ENCODE measurements around the gene OSGEP.

OSGEP gene

DNA sequence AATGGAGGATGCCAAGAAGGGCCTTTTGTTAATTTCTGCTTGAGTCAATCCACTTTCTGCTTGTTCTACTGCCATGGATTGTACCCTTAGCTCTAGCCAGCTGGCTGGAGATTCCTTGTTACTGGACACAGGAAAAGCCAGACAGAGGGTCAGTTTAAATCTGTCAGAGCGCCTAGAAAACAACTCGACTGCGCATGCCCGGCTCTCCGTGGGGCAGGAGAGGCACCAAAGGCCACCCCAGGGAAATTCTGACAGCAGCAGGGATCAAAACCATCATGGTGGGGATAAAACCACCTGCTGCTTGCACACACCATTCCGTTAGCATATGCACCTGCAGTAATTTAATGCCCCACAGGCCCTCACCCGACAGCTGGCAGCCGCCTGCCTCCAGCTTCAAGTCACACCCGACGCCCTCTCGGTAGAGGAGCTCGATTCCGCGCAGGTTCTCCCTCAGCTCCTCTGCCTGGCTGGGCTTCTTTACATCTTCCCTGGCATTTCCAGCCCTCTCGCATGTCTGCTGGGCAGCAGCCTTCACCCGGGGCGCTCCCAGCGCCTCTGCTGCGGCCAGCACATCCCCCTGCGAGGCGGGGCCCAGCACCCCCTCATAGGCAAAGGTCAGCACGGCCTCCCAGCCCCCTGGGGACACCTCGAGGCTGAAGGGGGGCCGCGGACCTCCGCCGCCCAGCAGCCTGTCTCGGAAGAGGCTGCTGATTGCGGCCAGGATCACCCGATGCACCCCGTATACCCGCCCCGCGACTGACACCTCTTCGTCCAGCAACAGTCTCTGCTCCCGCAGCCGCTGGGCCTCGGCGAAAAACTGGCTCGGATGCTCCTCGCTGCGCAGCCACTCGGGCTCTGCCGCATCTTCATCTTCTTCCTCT is 19.7 kb downstream of the OSGEP start:
- DNase-seq (ENCODE audit: low read depth) = no peak

DNA sequence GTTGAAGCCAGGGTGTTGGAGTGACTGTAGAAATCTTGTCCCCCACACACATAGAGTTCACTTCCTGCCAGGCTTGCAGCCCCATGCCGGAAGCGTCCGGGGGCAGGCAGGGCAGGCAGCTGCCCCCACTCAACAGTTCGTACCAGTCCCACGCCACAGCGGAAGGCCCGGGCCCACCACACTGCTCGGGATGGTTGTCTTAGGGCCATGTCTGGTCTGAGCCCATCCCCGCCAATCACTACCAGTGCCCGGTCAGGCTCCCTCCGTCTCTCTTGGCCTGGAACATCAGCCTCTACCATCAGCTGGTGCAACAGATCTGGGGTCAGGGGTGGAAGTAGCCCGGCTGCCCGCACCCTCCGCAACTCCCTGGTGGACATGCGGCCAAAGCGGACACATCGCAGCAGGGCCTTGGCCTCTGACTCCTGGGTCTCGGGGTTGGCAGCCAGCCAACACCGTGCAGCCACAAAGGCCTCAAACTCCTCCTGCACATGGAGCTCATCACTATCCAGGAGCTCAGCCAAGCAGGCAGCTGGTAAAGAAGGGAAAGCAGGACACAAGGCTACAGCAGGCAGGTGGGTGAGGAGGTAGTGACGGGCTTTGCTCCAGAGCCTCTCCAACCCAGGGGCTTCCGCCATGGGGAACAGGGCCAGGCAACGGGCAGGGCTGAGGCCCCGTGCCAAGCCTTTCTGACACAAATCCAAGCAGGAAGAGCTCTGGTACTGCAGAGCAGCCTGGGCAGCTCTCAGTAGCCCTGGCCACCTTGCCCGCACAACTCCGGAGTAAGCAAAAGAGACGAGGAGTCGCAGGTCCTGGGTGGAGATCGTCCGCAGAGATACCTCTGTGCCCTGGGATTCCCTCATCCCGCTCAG is 24.6 kb downstream of the OSGEP start:
- DNase-seq (ENCODE audit: low read depth) = no peak

DNA sequence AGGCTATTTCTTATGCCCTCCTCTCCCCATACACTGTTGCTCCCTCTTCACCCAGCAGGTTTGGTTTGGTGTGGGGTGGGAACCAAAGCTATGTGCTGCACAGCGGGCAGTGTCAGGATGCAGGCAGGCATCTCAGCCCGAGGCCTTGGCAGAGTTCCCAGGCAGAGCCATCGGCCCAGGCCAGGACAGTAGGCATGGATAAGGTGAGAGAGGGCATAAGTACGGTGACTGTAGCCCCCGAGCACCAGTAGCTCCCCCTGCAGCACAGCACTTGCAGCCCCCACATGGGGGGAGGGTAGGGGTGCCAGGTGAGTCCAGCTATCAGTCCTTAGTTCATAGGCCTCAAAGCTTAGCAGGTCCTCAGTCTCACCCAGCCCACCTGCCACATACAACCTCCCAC is 25.8 kb downstream of the OSGEP start:
- no peak for DNase-seq (ENCODE audit: low read depth)

- DNase-seq (ENCODE audit: low read depth) = no peak
Measured at GRCh38 chr14:20428010-20428365, 26.6 kb downstream of the OSGEP start.

- peak; percentile 74 for DNase-seq (ENCODE audit: low read depth)
Measured at GRCh38 chr14:20427231-20428009, 27.2 kb downstream of the OSGEP start.

DNA sequence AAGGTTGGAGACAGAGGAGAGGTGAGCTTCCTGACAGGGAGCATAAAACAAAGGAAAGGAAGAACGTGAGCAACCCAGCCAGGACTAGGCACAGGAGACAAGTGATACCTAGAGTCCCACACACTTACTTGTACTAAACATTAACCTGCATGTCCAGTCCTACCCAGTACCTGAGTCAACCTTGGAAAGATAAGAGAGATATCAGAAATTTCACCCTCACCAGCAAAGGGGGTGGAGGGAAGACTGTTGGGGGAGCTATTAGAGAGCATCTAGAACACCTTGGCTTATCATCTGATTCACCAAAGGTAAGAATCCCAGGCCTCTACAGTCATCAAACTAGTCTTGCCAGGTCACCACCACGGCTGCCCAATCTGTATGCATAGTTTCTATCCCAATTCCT is 29.8 kb downstream of the OSGEP start:
- no peak for DNase-seq (ENCODE audit: low read depth)

- DNase-seq (ENCODE audit: low read depth) = no peak
Measured at GRCh38 chr14:20422886-20423285, 31.7 kb downstream of the OSGEP start.

GRCh38 chr14:20421267-20421666 is 33.3 kb downstream of the OSGEP start:
- DNase-seq (ENCODE audit: low read depth) = no peak

DNA sequence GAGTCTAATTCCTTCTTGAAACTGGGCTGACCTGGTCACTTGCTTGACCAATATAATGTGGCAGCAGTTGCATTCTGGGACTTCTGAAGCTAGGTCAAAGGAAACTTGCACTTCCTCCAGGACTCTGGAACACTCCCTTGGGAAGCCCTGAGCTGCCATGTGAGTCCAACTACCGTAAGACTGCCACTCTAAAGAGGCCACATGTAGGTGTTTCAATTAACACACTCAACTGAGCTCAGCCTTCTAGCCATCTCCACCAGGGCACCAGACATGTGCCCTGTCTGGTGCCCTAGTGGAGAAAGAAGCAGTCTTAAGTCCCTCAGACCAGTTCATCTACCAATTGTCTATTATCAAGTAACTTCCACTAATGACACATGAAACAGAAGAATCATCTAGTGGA is 35.2 kb downstream of the OSGEP start:
- peak; percentile 12 for DNase-seq (ENCODE audit: low read depth)

DNA sequence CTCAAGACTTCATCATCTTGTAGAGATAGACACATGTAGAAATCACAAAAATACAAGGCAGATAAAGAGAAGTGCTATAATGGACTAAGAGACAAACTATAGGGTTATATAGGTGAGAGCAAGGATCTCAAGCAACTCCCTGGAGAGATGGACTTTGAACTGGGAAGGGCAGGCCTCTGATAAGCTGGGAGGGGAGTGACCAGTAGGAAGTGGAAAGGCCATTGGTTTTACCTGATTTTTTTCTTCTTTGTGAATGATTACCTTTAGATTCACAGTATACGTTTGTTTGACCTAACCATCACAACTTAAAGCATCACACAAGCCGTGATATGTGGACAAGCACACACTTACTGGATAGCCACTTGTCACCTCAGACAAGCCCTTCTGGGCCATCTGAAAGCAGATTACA is 36.1 kb downstream of the OSGEP start:
- DNase-seq (ENCODE audit: low read depth) = no peak

GRCh38 chr14:20417250-20418186 is 37.1 kb downstream of the OSGEP start:
- DNase-seq (ENCODE audit: low read depth) = no peak

DNA sequence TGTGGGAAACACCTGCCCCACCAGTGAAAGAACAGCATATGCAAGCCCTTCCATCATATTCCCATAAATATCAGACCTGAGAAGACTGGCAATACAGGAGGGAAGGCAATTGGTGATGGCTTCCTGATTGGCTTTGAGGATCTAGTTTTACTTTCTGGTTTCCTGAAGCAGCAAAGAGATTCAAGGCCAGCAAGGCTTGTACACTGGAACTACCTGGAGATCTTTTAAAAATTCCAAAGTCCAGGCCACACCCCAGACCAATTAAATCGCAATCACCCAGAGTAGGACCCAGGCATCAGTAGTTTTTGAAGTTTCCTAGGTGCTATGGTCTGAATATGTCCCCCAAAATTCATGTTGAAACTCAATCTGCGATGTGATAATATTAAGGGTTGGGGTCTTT is 38.4 kb downstream of the OSGEP start:
- no peak for DNase-seq (ENCODE audit: low read depth)

GRCh38 chr14:20415782-20416206 is 38.8 kb downstream of the OSGEP start:
- peak; percentile 67 for DNase-seq (ENCODE audit: low read depth)

DNA sequence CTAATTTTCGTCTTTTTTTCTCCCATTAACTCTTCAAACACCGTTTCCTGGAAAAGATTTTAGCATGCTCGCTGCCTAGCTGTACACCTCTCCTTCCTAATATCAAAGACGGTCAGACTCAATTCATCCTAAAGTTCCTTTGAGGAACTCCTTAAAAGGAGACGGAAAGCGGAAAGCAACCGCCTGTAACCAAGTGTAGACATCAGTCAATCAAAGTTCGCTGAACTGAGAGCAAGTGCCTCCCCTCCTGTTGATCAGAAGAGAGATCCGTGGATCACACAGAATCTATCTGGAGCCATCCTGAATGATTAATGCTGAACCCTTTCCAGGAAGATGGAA is 40.9 kb downstream of the OSGEP start:
- DNase-seq (ENCODE audit: low read depth) = peak; percentile 17

GRCh38 chr14:20412876-20413743 is 41.5 kb downstream of the OSGEP start, which contains the start of gene TEP1:
Gene TEP1 (minus strand): TSS chr14:20413501. CDS start chr14:20408439, 5,062 bp downstream.
- peak; percentile 89 for DNase-seq (ENCODE audit: low read depth)

GRCh38 chr14:20412411-20412810 is 42.2 kb downstream of the OSGEP start:
- peak; percentile 17 for DNase-seq (ENCODE audit: low read depth)

- peak; percentile 32 for DNase-seq (ENCODE audit: low read depth)
Measured at GRCh38 chr14:20409226-20409625, 45.4 kb downstream of the OSGEP start.

DNA sequence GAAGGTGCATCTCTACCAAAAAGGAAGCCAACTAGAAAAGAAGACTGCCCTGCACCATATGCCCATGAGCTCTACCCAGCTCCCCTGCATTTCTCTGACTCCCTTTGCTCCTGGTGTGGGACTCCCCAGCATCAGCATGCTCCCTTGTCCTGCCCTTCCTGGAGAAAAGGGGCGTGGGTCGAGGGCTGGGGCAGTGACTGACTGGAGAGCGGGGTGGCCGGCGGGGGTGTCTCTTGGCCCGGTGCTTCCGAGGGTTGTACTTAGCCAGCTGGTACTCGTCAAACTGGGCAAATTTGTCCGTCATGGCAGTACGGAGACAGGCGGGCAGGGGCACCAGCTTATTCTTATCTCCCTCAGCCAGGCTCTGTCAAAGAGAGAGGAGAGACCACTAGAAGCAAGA is 51.1 kb downstream of the OSGEP start:
- no peak for DNase-seq (ENCODE audit: low read depth)

DNA sequence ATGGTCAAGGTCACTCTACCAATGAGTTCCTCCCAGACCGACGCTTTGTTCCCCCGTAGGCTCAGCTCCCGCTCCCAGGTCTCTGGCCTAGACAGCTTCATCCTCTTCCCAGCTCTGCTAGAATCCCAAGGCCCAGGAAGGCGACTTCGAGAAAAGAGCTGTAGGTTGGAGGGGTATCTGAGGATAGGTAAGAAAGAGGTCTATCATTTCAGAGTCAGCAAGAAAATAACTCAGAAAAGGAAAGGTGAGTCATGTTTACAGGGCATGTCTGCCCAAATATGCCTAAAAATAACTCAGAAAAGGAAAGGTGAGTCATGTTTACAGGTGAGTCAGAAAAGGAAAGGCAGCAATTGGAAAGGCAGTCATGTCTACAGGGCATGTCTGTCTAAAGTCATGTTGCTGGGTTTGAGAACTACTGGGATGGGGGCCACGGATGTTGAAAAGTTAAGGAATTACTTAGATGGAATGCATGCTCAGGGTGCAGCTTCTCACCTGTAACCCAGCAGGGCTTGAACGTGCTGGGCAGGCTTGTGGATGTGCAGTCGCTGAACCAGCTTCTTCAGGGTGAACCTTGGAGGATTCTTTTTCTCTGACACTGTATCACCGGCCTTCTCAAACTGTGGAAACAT is 53.5 kb downstream of the OSGEP start:
- DNase-seq (ENCODE audit: low read depth) = peak; percentile 79

DNA sequence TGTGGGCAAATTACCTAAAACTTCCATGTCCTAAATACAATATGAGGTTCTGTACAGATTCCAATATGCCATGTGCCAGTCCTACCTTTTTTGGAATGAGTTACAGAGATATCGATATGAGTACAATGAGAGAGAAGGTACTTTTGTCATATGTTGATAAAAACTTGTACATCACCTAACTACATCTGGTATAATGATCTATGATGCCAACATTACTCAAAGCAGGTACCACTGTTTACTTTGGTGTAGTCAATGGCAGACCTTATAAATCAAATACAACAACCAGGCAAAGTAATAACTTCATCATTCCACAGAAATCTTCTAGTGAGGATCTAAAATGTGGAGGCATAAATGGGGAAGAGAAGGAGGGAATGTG is 54.0 kb downstream of the OSGEP start:
- DNase-seq (ENCODE audit: low read depth) = no peak
